Duodenal mucosa (tissue), 2 donors: ENCODE data around the gene BBS9.

Source experiments
- H3K27ac ChIP-seq: one replicate; pipeline ENCODE4 v1.7.0; 2013; ENCODE audit warnings: low read depth, low read length
- H3K27me3 ChIP-seq, 2 donors: one replicate each; pipeline ENCODE4 v1.7.0; 2013; ENCODE audit warnings: low read length in 2 of 2, control low read depth in 1 of 2; ENCODE audit not compliant: insufficient read depth in 2 of 2, control insufficient read depth in 1 of 2
- H3K36me3 ChIP-seq, 2 donors: one replicate each; pipeline ENCODE4 v1.7.0; 2013; ENCODE audit warnings: low read length in 2 of 2, control low read depth in 1 of 2; ENCODE audit not compliant: insufficient read depth in 2 of 2, control insufficient read depth in 1 of 2
- H3K4me1 ChIP-seq, 2 donors: one replicate each; pipeline ENCODE4 v1.7.0; 2013; ENCODE audit warnings: low read length in 2 of 2, control low read depth in 1 of 2; ENCODE audit not compliant: insufficient read depth in 2 of 2, control insufficient read depth in 1 of 2
- H3K4me3 ChIP-seq, 2 donors: one replicate each; pipeline ENCODE4 v1.7.0; 2013; ENCODE audit warnings: low read length in 2 of 2, low read depth in 1 of 2
- H3K9ac ChIP-seq, 2 donors: one replicate each; pipeline ENCODE4 v1.7.0; 2013; ENCODE audit warnings: low read length in 2 of 2, low read depth in 1 of 2
- H3K9me3 ChIP-seq, 2 donors: one replicate each; pipeline ENCODE4 v1.7.0; 2013; ENCODE audit warnings: low read length in 2 of 2, control low read depth in 1 of 2; ENCODE audit not compliant: control insufficient read depth in 1 of 2

Gene BBS9

DNA sequence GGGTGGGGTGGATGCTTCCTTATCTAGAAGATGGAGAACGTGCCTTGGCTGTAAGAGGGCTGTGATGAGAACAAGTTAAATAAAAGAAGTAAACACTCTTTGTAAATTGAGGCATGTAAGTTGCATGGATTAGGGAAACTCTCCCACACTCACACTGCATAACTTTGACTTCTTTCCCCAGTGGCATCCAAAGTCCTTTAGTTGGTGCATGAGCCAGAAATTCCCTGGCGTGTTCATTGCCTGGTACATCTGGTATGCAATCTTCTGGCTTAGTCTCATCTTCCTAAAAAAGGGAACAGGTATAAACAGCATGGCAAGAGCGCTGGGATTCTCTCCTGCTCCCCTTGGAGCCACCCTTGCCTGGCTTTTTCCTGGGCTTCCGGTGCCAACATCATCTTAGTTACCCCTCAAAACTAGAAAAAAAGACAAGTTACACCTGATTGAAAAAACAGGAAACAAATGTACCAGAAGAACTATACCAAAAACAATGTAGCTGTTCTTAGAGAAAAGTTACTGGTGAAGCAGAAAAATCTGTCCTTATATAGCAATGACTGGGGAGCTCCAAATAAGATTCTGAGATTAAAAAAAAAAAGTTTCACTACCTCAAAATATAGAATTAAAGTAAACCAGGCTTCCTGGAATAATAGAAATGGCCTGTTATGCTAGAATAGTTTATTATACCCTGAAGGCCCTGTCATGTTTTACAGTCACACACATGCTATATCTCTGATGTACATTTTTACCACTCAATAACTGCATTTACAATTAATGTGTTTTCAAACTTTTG is 30.0 kb upstream of the BBS9 start:
- Histone ChIP-seq H3K9ac (no peak overlapping the region), H3K36me3 (peaks cover 4 to 67% of the 10 kb centered on the region in 2 donors), H3K9me3 (no peaks in the 10 kb centered on the region), H3K4me1 (no peaks in the 10 kb centered on the region), H3K27me3 (no peaks in the 10 kb centered on the region), H3K4me3 (no peak overlapping the region), H3K27ac (no peak overlapping the region)

- Histone ChIP-seq H3K27ac (no peak overlapping the region), H3K9me3 (no peaks in the 10 kb centered on the region), H3K4me3 (no peak overlapping the region), H3K36me3 (peaks cover 9 to 55% of the 10 kb centered on the region in 2 donors), H3K9ac (no peak overlapping the region), H3K27me3 (no peaks in the 10 kb centered on the region), H3K4me1 (no peaks in the 10 kb centered on the region)
These were observed 28.6 kb upstream of the BBS9 start for GRCh38 chr7:33100770-33101169.

- no peaks in the 10 kb centered on the region for H3K27me3 ChIP-seq
- H3K36me3 ChIP-seq = peaks cover 5 to 44% of the 10 kb centered on the region in 2 donors
- H3K9me3 ChIP-seq = no peaks in the 10 kb centered on the region
- H3K4me1 ChIP-seq = no peaks in the 10 kb centered on the region
- H3K27ac ChIP-seq = no peak overlapping the region
- H3K9ac ChIP-seq = no peak overlapping the region
- H3K4me3 ChIP-seq = no peak overlapping the region
These were observed 27.5 kb upstream of the BBS9 start for GRCh38 chr7:33101906-33102305.

DNA sequence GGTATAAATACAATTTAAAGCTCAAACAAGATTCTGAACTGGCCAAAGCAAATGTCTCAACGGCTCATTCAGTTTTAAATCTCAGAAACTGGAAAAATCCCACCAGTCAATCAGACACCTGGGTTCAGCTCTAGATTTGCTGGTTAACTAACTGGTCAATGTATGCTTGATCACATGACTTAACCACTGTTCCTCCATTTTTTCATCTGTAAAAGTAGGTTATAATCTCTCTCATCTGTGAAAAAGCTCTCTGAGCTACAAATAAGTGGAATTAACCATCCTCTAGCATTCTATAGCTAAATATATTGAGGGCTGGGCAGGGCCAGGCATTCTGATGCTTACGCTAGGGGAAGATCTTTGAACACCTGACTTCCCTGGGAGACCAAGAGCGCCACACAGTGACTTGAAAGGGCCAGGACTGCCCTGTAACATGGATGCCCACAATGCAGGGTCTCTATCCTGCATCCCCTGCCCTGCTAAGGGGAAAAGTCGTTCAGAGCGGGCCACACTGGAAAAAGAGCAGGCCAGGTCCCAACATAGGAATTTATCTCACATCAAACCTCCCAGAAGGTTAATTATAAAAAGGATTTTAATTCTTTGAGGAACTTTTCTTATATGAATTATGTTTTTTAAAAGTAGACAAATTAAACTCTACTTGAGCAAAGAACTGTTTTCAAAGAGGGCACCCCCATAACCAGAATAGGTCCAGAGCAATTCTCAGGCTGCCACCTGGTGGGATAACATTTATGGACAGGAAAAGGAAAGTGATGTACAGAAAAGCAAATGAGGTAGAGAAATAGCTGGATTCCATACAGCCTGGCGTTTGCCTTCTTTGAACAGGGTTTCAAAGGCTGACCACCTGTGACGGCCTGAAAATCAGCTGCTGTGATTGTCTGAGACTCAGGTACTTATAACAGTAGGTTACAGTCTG is 22.0 kb upstream of the BBS9 start:
- Histone ChIP-seq H3K9ac (peak overlapping the region; percentile 72 to 86), H3K4me1 (peaks cover 16 to 17% of the 10 kb centered on the region in 2 donors), H3K9me3 (no peaks in the 10 kb centered on the region), H3K27ac (no peak overlapping the region), H3K27me3 (no peaks in the 10 kb centered on the region), H3K4me3 (peak overlapping the region; percentile 87 to 94), H3K36me3 (peaks cover 5 to 11% of the 10 kb centered on the region in 2 donors)

GRCh38 chr7:33108554-33109004 is 20.8 kb upstream of the BBS9 start:
- H3K9me3 ChIP-seq = no peaks in the 10 kb centered on the region
- H3K27ac ChIP-seq = peak overlapping the region; percentile 30
- peaks cover 16 to 17% of the 10 kb centered on the region in 2 donors for H3K4me1 ChIP-seq
- H3K4me3 ChIP-seq = peak overlapping the region; percentile 87 to 94
- peaks cover 1 to 5% of the 10 kb centered on the region in 2 donors for H3K36me3 ChIP-seq
- peak overlapping the region; percentile 72 to 86 for H3K9ac ChIP-seq
- H3K27me3 ChIP-seq = no peaks in the 10 kb centered on the region

DNA sequence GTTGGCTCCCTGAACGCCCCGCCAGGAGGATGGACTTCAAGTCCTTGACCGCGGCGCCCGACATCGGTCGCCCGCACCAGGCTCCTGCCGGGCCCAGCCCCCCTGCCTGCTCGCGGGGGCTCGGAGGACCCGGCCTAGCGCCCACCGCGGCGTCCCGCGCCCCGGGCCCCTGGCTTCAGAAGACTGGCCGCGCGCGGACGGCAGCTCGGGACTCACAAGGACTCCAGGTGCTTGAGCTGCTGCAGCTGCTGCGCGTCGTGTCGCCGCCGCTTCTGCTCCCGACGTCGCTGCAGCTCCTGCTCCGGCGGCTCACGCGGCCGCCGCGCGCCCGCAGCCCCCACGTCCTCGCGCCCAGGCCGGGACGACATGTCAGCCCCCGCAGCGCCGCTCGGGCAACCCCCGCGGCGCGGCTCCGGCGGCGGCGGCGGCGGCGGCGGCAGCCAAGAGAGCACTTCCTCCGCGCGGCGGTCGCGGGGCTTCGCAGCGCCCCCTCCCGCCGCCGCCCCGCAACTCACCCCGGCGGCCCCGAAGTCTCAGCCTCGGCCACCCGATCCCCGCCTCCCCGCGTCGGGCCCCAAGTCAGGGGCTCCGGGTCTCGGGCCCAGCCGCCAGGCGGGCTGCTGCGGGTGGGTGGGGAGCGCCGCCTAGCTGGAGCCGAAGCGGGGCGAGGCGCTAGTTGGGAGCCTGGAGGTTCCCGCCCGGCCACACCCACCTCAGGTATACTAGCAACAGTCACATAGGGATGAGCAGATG is 20.2 kb upstream of the BBS9 start, which contains the start of gene RP9:
TSS of gene RP9 (minus strand) at position 400 of the 753 bp plus-strand sequence. CDS start at position 368, 32 bp downstream.
- Histone ChIP-seq H3K9ac (peak within 1 kb of the TSS; percentile 72 to 86), H3K27ac (peak within 1 kb of the TSS; percentile 30), H3K9me3 (no peaks in the 10 kb centered on the region), H3K36me3 (peaks cover 0 to 5% of the 10 kb centered on the region in 2 donors), H3K27me3 (no peaks in the 10 kb centered on the region), H3K4me3 (peak within 1 kb of the TSS; percentile 87 to 94), H3K4me1 (peaks cover 16 to 17% of the 10 kb centered on the region in 2 donors)

GRCh38 chr7:33109758-33110238 is 19.6 kb upstream of the BBS9 start:
- H3K4me1 ChIP-seq = peaks cover 16 to 17% of the 10 kb centered on the region in 2 donors
- no peaks in the 10 kb centered on the region for H3K9me3 ChIP-seq
- H3K36me3 ChIP-seq = peaks cover 0 to 4% of the 10 kb centered on the region in 2 donors
- H3K27ac ChIP-seq = no peak overlapping the region
- H3K4me3 ChIP-seq = peak overlapping the region; percentile 56 to 66
- peak overlapping the region in 1 of 2 donors; percentile 43 for H3K9ac ChIP-seq
- peaks cover 0 to 4% of the 10 kb centered on the region in 2 donors for H3K27me3 ChIP-seq

GRCh38 chr7:33111614-33112013 is 17.8 kb upstream of the BBS9 start:
- peaks cover 16 to 17% of the 10 kb centered on the region in 2 donors for H3K4me1 ChIP-seq
- no peak overlapping the region for H3K27ac ChIP-seq
- no peaks in the 10 kb centered on the region for H3K36me3 ChIP-seq
- peaks cover 0 to 13% of the 10 kb centered on the region in 2 donors for H3K27me3 ChIP-seq
- H3K9ac ChIP-seq = no peak overlapping the region
- H3K4me3 ChIP-seq = no peak overlapping the region
- no peaks in the 10 kb centered on the region for H3K9me3 ChIP-seq

DNA sequence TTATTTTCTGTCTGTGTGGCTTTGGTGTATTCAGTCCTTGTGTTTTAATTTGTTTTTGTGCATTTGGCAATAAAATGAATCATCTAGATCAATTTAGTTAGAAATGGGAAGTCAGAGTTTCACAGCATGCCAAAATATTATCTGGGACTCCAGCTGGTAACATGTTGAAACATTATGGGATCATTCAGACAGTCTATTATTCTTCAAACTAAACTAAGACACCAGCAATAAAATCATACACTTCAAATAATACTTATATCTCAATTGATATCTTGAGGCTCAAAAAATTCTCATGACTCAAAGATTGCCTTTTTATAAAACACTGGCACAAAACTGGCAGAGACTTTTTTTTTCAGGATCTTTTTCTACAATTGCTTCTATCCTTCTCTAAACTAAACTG is 14.4 kb upstream of the BBS9 start:
- no peaks in the 10 kb centered on the region for H3K36me3 ChIP-seq
- peaks cover 4 to 9% of the 10 kb centered on the region in 2 donors for H3K9me3 ChIP-seq
- H3K27me3 ChIP-seq = peaks cover 0 to 13% of the 10 kb centered on the region in 2 donors
- H3K4me3 ChIP-seq = no peak overlapping the region
- no peaks in the 10 kb centered on the region for H3K4me1 ChIP-seq
- no peak overlapping the region for H3K27ac ChIP-seq
- H3K9ac ChIP-seq = no peak overlapping the region
